H1 (cell line): ENCODE data around the gene TLCD3B. TPM values are rescaled to one million over a fixed set of nuclear protein-coding genes. Genes with fewer than 3 reads are reported as not detected.

Experiments
- ASH2L ChIP-seq: fragments of 200-600, 300-600 bp; sonication (generic); IDR thresholded peaks from one replicate; pipeline ENCODE4 v1.7.1; 2017; ENCODE audit warnings: low read length
- CHD7 ChIP-seq: fragments of 300-600 bp; sonication (generic); IDR thresholded peaks from 2 replicates; pipeline ENCODE4 v1.7.1; 2012; ENCODE audit warnings: low read length, moderate library complexity, mild to moderate bottlenecking, inconsistent platforms; ENCODE audit not compliant: insufficient replicate concordance
- HDAC6 ChIP-seq: IDR thresholded peaks from one replicate; pipeline ENCODE4 v1.7.1; 2012; ENCODE audit warnings: low read depth, mild to moderate bottlenecking, inconsistent platforms, low read length, moderate library complexity
- KDM1A ChIP-seq: fragments of 200-600, 300-600 bp; sonication (generic); IDR thresholded peaks from 2 replicates; pipeline ENCODE4 v1.7.1; 2016; ENCODE audit warnings: mild to moderate bottlenecking, low read length, borderline replicate concordance
- MAX ChIP-seq: IDR thresholded peaks from 2 replicates; pipeline ENCODE4 v1.6.1; 2012; ENCODE audit warnings: inconsistent platforms
- NRF1 ChIP-seq: IDR thresholded peaks from 2 replicates; pipeline ENCODE4 v1.6.1; 2011; ENCODE audit warnings: mild to moderate bottlenecking, low read depth, low read length, improper control_type of control experiment
- POLR2AphosphoS5 ChIP-seq: IDR thresholded peaks from 2 replicates; pipeline ENCODE4 v1.6.1; 2011; ENCODE audit warnings: low read depth, low read length
- SIX5 ChIP-seq: IDR thresholded peaks from 2 replicates; pipeline ENCODE4 v1.6.1; 2011; ENCODE audit warnings: mild to moderate bottlenecking, low read depth, low read length
- SP2 ChIP-seq: IDR thresholded peaks from 2 replicates; pipeline ENCODE4 v1.6.1; 2012; ENCODE audit warnings: mild to moderate bottlenecking, low read length, inconsistent platforms
- TAF1 ChIP-seq: IDR thresholded peaks from 2 replicates; pipeline ENCODE4 v1.6.1; 2011; ENCODE audit warnings: mild to moderate bottlenecking, low read depth, low read length
- ZNF274 ChIP-seq: IDR thresholded peaks from 2 replicates; pipeline ENCODE4 v1.7.0; 2012; ENCODE audit warnings: low read length, borderline replicate concordance; ENCODE audit errors: extremely low read depth
- polyA plus RNA-seq, 7 experiments: library from polyadenylated mRNA; depleted of rRNA in 3 of 7; stranded (reverse) in 5 of 7; unstranded in 2 of 7; fragments of >200 nt in 5 of 7; fragments of 200-250 nt in 2 of 7; gene quantifications; 1 replicate in 5 of 7; 2 replicates in 1 of 7; 4 replicates in 1 of 7; pipeline versions ENCODE4 v1.2.1 to v1.2.3, GENCODE V29; 2011 to 2013; ENCODE audit warnings: missing spikeins in 2 of 7, mixed read lengths in 2 of 7
- total RNA-seq: library from RNA; stranded (reverse); fragmentation: NEBNext Ultra II Directional; extraction: Animal tissue kit (Norgen Biotek cat#: 25700); gene quantifications from 2 replicates; pipeline ENCODE4 v1.2.1, GENCODE V29; 2021

Gene TLCD3B
- total and polyA plus RNA-seq, 2 of the 8 experiments (the other 6 are each of a cell fraction or from before 2014, with no cell fraction given): 15.2 to 26.9 TPM

- TF ChIP-seq CHD7 (no peak), SIX5 (no peak), TAF1 (no peak), MAX (peak; percentile 55), HDAC6 (no peak), KDM1A (no peak), ZNF274 (no peak), POLR2AphosphoS5 (no peak), ASH2L (no peak), NRF1 (no peak), SP2 (no peak)
Measured at GRCh38 chr16:30063893-30064728, 33.0 kb upstream of the TLCD3B start (continued).
